Posterior cingulate gyrus (tissue), 11 donors: ENCODE measurements around the gene PRR5.
A peak's percentile ranks its signal among the peaks of the same experiment; 100 is the strongest.
"Not testable (repeated sequence)": the region's sequence is repeated elsewhere in the genome, so short reads cannot be mapped to it uniquely, and the experiment has no call there.

Experiments used
- DNase-seq, 10 donors: peaks; one replicate each; pipeline versions ENCODE4 v3.0.0 to v3.0.0-alpha.2; 2020 to 2021; ENCODE audit warnings: mixed read lengths in 3 of 10
- intact Hi-C: fragments of 100-400 bp; cut with DNase I; formaldehyde crosslinking; loops from one replicate; pipeline ENCODE4 v1.15.1; 2023

Gene PRR5

DNA sequence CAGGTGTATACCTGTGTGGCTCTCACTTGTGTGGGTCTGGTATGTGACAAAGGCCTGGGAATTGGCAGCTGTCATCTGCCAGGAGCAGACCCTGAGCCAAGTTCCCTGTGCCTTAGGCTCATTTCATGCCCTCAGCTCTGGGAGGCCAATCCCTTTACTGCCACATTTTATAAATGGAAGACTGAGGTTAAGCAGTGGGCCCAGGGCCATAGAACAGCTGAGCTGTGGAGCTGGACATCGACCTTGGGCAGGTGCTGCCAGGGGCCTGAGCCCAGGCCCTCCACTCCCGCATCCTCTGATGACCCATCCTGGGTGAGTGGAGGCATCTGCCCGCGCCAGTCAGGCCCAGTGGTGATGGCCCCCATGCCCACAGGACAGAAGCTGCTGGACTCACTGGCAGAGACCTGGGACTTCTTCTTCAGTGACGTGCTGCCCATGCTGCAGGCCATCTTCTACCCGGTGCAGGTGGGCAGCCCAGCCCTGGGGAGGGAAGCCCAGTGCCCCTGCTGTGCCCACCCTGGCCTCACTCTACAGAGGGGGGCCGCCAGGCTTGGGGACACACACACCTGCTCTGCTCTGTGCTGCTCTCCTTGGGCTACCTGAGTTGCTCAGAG, 29.5 kb downstream of the PRR5 start:
- intact Hi-C loops, result no loop called here
- peak in 1 of 10 donors; percentile 78 for DNase-seq

DNA sequence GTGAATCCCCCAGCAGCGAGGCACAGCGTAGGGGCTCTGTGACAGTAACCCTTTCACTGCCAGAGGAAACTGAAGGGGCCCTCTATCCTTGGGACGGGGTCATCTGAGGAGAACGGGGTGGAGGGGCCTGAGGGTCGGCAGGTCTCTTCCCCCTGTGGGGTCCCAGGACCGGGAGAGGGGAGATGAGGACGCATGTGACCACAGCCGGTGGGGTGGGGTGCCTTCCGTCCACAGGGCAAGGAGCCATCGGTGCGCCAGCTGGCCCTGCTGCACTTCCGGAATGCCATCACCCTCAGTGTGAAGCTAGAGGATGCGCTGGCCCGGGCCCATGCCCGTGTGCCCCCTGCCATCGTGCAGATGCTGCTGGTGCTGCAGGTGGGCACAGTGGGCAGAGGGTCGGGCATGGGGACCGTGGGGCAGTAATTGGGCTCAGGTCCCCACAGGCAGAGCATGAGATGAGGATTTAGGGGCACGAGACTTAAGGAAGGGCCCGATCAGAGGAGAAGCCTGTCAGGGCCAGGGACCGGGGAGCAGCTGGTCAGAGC, 30.1 kb downstream of the PRR5 start:
- intact Hi-C loops, result no loop called here
- peak in 2 of 10 donors; percentile 75 to 79 for DNase-seq

DNA sequence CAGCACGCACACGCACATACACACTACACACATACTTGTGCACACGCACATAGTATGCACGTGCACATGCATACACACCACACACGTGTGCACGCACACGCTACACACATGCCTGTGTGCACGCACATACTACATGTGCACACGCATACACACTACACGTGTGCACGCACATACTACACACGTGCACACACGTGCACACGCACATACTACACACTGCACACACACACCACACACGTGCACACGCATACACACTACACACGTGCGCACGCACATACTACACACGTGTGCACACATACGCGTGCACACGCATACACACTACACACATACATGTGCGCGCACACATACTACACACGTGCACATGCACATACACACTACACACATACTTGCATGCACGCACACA, 30.7 kb downstream of the PRR5 start:
- intact Hi-C loops, result no loop called here
- peak in 1 of 10 donors; percentile 12 for DNase-seq

DNA sequence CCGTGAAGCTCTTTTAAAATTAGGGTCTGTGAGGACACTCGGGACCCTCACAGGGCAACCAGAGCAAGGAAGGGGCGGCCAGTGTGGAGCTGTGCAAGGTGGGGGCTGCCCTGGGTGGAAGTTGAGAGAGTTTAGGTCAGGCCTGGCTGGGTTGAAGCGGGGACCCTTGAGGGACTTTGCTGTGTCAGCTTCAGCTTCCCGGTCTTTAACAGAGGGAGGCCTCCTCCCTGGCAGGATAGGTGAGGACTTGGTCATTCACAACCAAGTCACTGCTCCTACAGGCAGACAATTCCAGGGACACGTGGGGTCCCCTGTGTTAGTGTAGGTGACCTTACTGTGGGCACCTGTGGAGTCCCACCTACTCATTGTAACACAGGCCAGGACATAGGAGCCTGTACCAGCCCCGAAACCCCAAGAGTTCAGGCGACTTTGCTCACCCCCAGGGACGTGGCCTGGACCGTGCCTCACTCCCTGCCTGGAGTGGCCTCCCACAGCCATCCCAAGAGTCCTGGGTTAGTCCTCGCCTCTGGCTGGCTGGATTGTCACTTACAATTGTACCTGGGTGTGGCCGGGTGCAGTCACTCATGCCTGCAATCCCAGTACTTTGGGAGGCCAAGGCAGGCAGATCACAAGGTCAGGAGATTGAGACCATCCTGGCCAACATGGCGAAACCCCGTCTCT, 31.6 kb downstream of the PRR5 start:
- intact Hi-C loops, result no loop called here
- no peak for DNase-seq

DNA sequence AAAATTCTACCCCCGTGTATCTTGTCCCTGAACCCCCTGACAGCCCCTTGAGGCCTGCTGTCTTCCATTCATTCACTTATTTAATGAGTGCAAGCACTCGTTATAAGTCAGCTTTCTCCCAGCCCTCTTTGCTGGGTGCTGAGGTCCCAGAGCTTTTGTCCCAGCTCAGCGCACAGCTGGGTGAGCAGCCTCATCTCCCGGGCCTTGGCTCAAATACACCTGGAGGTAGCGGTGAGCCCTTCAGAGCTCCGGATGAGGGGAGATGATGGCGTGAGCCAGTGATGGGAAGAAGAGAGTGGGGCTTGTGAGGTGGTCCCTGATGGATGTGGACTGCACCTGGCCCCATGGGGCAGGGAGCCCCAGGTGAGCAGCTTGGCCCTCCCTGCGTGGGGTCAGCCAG, 32.3 kb downstream of the PRR5 start:
- DNase-seq, result peak in 2 of 10 donors; percentile 63 to 69
- intact Hi-C loops, result no loop called here

DNA sequence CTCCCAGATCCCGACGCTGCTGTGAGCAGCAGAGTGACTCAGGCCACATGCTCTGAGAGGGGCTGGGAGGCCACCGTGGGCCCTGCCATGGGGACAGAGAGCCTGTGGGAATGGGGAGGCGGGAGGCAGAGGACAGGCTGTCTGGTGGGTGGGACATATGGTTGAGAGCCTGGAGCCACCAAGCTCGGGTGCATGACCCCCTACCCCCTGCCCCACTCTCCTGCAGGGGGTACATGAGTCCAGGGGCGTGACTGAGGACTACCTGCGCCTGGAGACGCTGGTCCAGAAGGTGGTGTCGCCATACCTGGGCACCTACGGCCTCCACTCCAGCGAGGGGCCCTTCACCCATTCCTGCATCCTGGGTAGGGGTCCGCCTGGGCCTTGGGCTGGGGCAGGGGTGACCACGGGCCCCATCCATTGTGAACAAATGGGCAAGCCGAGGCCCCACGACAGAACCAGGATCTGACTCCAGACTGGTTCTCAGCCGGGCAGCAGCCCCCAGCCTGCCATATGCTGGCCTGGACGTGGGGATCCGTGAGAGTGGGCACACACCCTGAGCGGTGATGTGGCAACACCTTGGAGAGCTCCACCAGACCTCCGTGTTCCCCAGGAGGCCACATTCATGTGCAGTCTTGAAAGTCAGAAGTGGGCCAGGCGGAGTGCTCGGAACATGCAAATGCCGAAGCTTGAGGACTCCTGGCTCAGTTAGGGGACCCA, 33.0 kb downstream of the PRR5 start:
- intact Hi-C loops, result loop anchor here (1.0 kb wide), 1 partner anchor 38 kb away; no protein-coding TSS in a partner anchor
- peak in 1 of 10 donors; percentile 67 for DNase-seq

DNA sequence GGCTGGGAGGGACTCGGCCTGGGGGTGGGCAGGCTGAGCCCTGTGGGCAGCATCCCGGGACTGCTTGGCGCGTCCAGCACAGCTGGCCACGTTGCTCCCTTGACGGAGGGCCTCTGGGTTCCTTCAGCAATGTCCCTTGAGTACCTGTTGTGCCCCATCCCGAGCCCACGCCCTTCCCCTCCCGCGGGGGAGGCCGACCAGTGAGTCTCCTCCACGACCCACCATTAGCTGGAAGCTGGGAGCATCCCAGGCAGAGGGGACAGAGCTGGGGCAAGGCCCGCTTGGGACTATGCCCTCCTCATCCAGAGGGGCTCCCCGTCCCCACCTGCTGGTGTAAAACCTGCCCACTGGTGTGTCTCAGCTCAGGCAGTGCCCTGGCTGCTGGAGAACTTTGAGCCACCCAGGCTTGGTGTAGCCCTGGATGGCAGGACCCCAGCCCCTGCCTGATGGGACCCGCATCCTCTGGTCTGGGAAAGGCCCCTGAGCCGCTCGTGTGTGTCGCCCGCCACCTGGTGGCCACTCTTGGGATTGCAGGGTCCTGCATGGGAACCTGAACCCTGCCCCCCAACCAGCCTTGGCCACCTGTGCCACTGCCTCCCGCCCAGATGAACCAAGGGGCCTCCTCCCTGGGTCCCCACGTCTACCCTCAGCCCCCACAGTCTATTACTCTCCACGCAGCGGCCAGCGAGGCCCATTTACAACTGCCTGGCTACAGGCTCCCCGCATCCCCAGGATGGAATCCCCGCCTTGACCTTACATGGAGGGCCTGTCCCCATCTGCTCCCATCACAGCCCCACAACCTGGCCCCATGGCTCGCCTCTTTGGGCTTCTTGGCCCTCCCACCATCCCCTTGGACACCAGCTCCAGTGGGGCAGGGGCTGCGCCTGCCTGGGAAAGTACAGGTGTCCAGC, 33.8 kb downstream of the PRR5 start:
- intact Hi-C loops, result loop anchor here (1.0 kb wide), 1 partner anchor 38 kb away; no protein-coding TSS in a partner anchor
- DNase-seq, result peak; percentile 36 to 95 (median 80)

DNA sequence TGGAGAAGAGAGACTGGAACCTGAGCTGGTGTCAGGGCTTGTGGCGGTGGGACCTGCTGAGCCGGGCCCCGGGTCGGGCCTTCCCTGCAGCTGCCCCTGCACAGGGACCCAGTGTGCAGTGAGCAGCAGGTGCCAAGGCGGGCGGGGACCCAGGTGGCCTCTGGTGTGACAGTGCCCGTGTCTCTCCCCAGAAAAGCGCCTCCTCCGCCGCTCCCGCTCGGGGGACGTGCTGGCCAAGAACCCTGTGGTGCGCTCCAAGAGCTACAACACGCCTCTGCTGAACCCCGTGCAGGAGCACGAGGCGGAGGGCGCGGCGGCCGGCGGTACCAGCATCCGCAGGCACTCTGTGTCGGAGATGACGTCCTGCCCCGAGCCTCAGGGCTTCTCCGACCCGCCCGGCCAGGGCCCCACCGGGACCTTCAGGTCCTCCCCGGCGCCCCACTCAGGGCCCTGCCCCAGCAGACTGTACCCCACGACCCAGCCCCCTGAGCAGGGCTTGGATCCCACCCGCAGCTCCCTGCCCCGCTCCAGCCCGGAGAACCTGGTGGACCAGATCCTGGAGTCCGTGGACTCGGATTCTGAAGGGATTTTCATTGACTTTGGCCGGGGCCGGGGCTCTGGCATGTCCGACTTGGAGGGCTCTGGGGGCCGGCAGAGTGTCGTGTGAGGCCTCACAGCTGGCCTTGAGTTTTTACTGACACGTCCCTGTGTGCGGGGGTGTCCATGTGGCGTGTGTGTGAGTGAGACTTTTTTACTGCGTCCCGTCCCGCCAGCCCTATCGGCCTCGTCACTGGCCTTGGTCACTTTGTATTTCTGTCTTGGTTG, 34.8 kb downstream of the PRR5 start:
- DNase-seq, result peak in 1 of 10 donors; percentile 83
- intact Hi-C loops, result no loop called here

DNA sequence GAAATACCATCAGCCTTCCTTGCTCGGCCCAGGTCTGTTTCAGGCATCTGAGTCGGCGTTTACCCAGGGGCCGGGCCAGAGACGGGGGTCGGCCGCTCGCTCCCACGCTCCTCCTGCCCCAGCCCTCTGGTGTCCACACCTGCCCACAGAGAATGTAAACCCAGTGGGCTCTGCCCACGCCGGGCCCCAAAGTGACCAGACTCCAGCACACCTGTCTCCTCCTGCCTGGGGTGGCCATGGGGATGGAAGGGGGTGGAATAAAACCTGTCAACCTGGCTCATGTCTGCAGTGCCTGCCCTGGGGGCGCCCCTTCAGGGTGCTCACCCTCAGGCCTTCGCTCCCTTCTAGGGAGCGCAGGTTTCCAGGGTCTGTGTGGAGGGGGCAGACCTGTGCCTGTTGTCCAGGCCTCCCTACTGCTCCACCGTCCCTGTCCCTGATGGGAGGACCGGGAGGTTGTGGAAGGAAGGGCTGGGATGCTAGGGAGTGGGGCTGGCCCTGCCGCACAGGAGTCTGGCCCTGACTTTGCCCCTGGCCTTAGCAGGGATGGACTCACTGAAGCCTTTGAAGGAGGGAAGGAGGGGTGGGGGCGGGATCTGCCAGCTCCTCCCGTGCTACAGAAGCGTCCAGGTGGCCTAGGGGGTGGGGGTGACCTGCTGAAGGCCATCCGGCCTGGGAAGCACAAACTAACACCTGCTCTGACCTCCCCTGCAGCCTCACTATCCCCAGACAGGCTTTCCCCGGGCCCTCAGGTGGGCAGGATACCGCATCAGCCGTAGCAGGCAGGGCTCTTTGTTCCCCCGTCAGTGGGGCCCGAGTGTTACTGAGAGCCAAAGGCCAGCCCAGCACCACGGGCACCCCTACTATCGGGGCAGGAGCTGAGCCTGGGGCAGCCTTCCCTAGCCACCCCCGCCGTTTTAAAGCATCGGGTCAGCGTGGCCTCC, 35.7 kb downstream of the PRR5 start:
- intact Hi-C loops, result no loop called here

DNA sequence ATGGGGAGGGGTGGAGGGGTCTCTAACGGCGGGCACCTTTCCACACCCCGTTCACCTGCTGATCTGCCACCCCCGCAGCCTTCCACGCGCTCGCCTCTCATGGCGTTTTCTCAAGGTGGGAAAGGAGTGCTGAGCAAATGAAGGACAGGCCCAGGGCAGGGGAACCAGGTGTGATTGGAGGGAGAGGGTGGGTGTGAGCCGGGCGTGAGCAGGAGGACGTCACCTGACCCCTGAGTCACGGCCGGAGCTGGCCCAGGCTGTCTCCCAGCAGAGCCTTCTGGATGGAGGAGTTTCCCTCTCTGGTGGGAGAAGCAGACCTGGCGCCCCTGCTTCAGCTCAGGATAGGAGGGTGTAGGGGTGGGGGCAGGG, 36.3 kb downstream of the PRR5 start:
- peak in 1 of 10 donors; percentile 67 for DNase-seq
- intact Hi-C loops, result no loop called here

More for the DNA sequence above, 35.7 kb downstream of the PRR5 start:
- peak in 1 of 10 donors; percentile 74 for DNase-seq

DNA sequence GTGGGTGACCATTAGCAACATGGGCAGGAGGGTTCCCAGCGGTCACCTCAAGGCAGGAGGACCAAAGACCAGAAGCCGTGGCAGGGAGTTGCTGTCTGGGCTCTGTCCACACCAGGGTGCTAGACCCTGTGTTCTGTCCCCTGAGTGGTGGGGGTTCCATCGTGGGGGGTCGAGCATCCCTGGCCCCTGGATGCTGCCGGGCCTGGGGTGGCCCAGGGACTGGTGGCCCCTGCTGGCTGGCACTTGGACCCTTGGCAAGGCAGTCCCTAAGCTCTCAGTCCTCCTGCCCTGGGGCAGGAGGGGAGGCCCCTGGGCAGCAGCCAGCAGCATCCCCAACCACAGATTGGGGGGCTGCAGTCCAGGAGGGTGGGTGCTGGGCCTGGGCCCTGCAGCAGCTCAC, 37.0 kb downstream of the PRR5 start:
- peak in 1 of 10 donors; percentile 39 for DNase-seq
- intact Hi-C loops, result no loop called here

DNA sequence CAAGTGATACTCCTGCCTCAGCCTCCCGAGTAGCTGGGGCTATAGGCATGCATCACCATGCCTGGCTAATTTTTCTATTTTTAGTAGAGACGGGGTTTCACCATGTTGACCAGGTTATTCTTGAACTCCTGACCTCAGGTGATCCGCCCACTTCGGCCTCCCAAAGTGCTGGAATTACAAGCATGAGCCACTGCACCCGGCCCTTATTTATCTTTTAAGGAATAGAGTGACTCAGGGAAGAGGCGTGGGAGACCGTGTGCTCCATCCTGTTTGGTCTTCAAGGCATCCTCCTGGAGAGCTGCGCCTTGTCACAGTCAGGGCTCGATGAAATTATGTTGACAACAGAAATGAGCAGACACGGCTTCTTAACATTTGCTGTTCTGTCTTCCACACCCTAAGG, 37.7 kb downstream of the PRR5 start:
- intact Hi-C loops, result not testable (repeated sequence)
- DNase-seq, result peak in 1 of 10 donors; percentile 42

DNA sequence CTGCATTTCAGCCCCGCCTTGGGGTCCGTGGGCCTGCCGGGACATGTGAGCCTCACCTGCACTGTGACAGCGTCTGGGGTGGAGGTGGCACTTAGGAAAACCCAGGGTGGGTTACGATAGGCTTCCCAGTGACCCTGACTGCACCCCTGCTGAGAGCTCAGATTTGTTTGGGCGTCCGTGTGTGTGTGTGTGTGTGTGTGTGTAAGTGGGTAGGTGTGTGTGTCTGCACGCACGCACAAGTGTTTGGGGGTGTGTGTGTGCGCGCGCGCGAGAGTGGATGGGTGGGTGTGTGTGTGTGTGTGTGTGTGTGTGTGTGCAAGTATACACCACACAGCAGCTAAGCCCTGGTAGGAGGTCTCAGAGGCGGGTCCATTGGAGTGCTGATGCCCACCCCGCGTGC, 38.3 kb downstream of the PRR5 start:
- DNase-seq, result peak in 1 of 10 donors; percentile 58
- intact Hi-C loops, result no loop called here

DNA sequence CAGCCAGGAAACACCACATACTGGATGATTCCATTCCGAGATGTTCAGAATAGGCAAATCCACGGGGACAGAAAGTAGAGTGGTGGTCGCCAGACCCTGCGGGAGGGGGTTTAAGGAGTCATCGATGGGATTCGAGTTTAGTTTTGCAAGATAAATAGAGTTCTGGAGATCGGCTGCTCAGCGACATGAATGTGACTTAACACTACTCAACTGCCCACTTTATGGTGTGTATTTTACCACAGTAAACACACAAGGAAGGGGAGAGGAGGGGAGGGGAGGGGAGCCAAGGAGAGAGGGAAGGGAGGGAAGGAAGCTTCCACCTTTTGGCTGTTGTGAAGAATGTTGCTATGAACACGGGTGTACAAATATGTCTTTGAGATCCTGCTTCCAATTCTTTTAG, 39.9 kb downstream of the PRR5 start:
- intact Hi-C loops, result no loop called here
- no peak for DNase-seq

DNA sequence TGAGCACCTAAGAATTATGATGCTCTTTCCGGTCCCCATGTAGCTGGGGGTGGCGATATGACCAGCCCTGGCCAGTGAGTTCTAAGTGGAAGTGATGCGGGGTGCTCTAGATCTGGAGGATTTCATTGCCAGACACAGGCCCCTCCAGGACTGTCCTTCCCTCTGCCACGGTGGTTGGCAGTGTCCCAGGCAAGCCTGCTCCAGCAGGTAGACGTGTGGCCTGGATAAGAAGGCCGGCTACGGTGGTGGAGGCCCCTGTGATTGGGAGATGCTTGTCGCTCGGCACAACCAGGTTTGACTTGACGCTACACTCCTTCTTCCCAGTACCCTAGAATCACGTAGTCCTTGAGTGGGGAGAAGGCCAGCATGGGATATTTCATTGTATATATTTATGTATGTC, 41.2 kb downstream of the PRR5 start:
- DNase-seq, result peak in 1 of 10 donors; percentile 55
- intact Hi-C loops, result no loop called here

DNA sequence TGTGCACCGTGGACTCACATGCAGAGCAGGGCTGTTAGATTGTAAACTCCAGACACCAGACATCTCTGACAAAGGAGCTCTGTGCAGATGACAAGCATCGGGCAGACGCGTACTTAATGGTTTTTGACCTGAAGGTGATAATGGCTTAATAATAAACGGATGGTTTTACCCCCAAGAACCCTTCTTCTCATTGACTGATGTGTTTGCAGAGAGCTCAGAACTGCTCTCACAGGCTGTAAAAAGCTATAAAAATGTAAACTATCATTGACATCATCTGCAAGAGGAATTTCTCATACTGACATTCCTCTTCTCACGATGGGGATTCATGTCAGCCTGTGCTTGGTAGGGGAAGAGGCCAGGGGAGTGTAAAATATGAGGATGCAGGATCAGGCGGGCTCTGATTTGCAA, 41.8 kb downstream of the PRR5 start:
- intact Hi-C loops, result no loop called here
- no peak for DNase-seq

DNA sequence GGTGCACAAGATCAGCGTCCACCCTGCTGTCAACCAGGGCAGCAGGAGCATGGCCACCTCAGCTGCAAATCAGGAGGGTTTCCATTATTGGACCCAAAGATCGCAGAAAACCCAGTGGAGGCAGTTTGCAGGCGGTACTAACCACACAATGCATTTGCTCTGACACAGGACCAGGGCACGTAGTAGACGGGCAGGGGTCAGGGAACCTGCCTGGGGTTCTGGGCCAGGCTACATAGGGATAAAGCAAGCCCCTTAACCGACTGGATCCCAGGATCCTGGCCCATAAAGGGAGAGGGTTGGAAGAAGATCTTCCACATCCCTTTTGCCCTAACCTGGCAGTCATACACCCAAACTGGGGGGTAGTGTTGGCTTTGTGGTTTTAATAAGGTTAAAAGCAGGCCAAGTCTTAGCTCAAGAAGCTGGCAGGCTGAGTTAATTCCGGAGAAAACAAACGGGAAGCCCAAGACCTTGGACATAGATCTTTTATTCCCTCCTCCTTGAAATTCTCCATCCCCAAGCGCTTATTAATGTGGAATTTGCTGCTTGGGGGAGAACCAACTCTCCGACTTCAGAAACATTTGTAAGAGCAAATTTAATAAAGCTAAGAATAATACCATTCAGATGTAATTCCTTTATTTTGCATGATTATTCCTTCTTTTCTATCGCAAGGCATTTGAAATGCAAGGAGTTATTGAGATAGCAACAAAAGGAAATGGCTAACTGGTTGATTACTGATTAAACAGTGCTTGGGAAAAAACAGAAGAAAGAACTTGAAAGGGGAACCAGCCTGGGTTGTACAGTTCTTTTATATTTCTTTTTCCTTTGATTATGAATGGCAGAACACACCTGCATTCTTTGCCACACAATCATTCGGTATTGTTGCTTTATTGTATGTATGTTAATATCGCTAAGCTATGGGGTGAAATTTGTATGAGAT, 44.1 kb downstream of the PRR5 start:
- DNase-seq, result no peak

More for the DNA sequence above, 44.1 kb downstream of the PRR5 start:
- intact Hi-C loops, result no loop called here
